Erythroblast (primary cell): ENCODE results near the gene ITGAV.

ENCODE experiments used
- GATA1 ChIP-seq: IDR thresholded peaks from 2 replicates; pipeline ENCODE4 v1.6.1; 2011; ENCODE audit warnings: low read depth, mild to moderate bottlenecking, control low read depth, low read length, moderate library complexity
- POLR2A ChIP-seq: IDR thresholded peaks from 2 replicates; pipeline ENCODE4 v1.6.1; 2011; ENCODE audit warnings: mild to moderate bottlenecking, low read length

DNA sequence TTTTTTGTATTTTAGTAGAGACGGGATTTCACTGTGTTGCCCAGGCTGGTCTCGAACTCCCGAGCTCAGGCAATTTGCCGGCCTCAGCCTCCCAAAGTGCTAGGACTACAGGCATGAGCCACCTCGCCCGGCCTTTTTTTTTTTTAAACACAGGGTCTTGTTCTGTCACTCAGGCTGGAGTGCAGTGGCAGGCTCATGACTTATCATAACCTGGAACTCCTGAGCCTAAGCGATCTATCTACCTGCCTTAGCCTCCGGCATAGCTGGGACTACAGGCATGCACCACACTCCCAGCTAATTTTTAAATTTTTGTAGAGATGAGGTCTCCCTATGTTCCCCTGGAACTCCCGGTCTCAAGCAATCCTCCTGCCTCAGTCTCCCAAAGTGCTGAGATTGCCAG lies 1.4 kb upstream of the ITGAV start:
- TF ChIP-seq POLR2A = no peak
- TF ChIP-seq GATA1 = no peak
